Measurements from ENCODE around the gene TUT1.

TUT1 gene

GRCh38 chr11:62532096-62532495 is 59.2 kb downstream of the TUT1 start:
- Histone ChIP-seq H3K4me1 (ENCODE audit: control insufficient read depth in 1 of 2, insufficient read depth in 2 of 2, low read length in 2 of 2) (peaks cover 4 to 8% of the 10 kb centered on the region in 2 donors), H3K4me3 (ENCODE audit: low read depth in 1 of 2, low read length in 2 of 2) (no peak overlapping the region), H3K36me3 (ENCODE audit: control insufficient read depth in 1 of 2, insufficient read depth in 2 of 2, low read length in 2 of 2) (peaks cover 53 to 88% of the 10 kb centered on the region in 2 donors), H3K9me3 (ENCODE audit: control insufficient read depth in 1 of 2, low read length in 2 of 2) (no peaks in the 10 kb centered on the region), H3K27ac (ENCODE audit: low read depth, low read length) (no peak overlapping the region), H3K27me3 (ENCODE audit: control insufficient read depth in 1 of 2, insufficient read depth in 2 of 2, low read length in 2 of 2) (no peaks in the 10 kb centered on the region), H3K9ac (ENCODE audit: low read depth in 1 of 2, low read length in 2 of 2) (no peak overlapping the region)

Data from duodenal mucosa (tissue), 2 donors.